ENCODE results near the gene PLCZ1.

DNA sequence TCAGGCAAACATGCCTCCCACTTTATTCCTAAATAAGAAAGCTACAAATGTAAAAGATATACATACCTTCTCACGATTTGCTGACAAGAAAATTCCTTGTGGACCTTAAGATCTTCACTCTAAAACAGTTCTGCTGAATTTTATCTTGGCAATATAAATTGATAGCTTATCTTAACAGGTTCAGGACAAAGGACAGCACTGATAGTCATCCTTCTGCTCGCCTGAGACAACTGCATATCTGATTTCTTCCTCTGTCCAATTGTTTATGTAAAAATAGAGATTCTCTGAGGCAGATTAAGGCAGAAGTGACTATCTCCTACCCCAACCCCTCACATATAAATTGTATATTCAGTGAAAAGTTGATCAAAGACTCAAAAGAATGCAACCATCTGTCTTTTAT, 45.0 kb upstream of the PLCZ1 start:
- TF ChIP-seq CTCF (IDR thresholded peaks at IDR 0.05) (no peak), ZFX (IDR thresholded peaks at IDR 0.05; ENCODE audit: borderline replicate concordance) (no peak)

All from 22Rv1 (cell line).